Activated CD8-positive, alpha-beta memory T cell treated with anti-CD3 and anti-CD28 coated beads, Interleukin-2, amount 10 ng/mL, durations not matched to agents 7 days and 5 days (primary cell): Measurements from ENCODE around the gene OAF. TPM values are rescaled to one million over a fixed set of nuclear protein-coding genes. Genes with fewer than 3 reads are reported as not detected.

Experiments
- ATAC-seq: fragments of 150-1000 bp; cut with Tn5 transposase; one replicate; pipeline ENCODE4 v1.10.0; 2021; ENCODE audit warnings: moderate library complexity
- CTCF ChIA-PET: fragments of 350-600 bp; sonication (Branson Sonifier 250); formaldehyde crosslinking; loops from one replicate; lab custom pipeline; 2021; ENCODE audit warnings: antibody characterized with exemption; lab: Charles Lee
- DNase-seq: peaks from one replicate; pipeline ENCODE4 v3.0.0-alpha.2; 2020
- H3K27ac Mint-ChIP-seq: one replicate; pipeline ENCODE4 v1.8.0; 2021; ENCODE audit warnings: mild to moderate bottlenecking, mixed read lengths
- H3K27me3 Mint-ChIP-seq: one replicate; pipeline ENCODE4 v1.8.0; 2021; ENCODE audit warnings: mixed read lengths
- H3K36me3 Mint-ChIP-seq: one replicate; pipeline ENCODE4 v1.8.0; 2021; ENCODE audit warnings: mild to moderate bottlenecking, mixed read lengths
- H3K4me1 Mint-ChIP-seq: one replicate; pipeline ENCODE4 v1.8.0; 2021; ENCODE audit warnings: mixed read lengths
- H3K4me3 Mint-ChIP-seq: one replicate; pipeline ENCODE4 v1.8.0; 2021; ENCODE audit warnings: mild to moderate bottlenecking, moderate library complexity, mixed read lengths
- H3K9me3 Mint-ChIP-seq: one replicate; pipeline ENCODE4 v1.8.0; 2022; ENCODE audit warnings: low read depth, mixed read lengths
- total RNA-seq, 2 experiments: library from RNA; stranded (reverse); gene quantifications; one replicate each; pipeline ENCODE4 v1.2.3, GENCODE V29; 2021

The OAF gene
- total RNA-seq, 2 experiments from 2014 or later = 6.5 to 10.5 TPM

- peaks cover 7% of the 10 kb centered on the region for H3K27me3 Mint-ChIP-seq
- H3K4me1 Mint-ChIP-seq = peaks cover 15% of the 10 kb centered on the region
- CTCF ChIA-PET = interaction anchor here (1.2 to 5.4 kb wide), 4 partner anchors 10 to 79 kb away, joined by 4 to 27 read pairs (median 16); no protein-coding TSS in a partner anchor
- no peak overlapping the region for H3K4me3 Mint-ChIP-seq
- H3K9me3 Mint-ChIP-seq = no peaks in the 10 kb centered on the region
- DNase-seq (no peak), ATAC-seq (no peak)
- H3K36me3 Mint-ChIP-seq = no peaks in the 10 kb centered on the region
- H3K27ac Mint-ChIP-seq = no peak overlapping the region
Observed at GRCh38 chr11:120223793-120224192, 13.0 kb downstream of the OAF start.

GRCh38 chr11:120224361-120224760 is 13.5 kb downstream of the OAF start:
- H3K4me3 Mint-ChIP-seq = no peak overlapping the region
- peaks cover 7% of the 10 kb centered on the region for H3K27me3 Mint-ChIP-seq
- peak; percentile 8 for ATAC-seq
- CTCF ChIA-PET = interaction anchor here (1.2 to 5.4 kb wide), 5 partner anchors 11 to 78 kb away, joined by 4 to 27 read pairs (median 6); no protein-coding TSS in a partner anchor
- no peaks in the 10 kb centered on the region for H3K36me3 Mint-ChIP-seq
- H3K4me1 Mint-ChIP-seq = peaks cover 15% of the 10 kb centered on the region
- no peak overlapping the region for H3K27ac Mint-ChIP-seq
- DNase-seq = no peak
- H3K9me3 Mint-ChIP-seq = no peaks in the 10 kb centered on the region

GRCh38 chr11:120224972-120225909 is 14.4 kb downstream of the OAF start:
- no peak for ATAC-seq
- Mint-ChIP-seq H3K27me3 (peaks cover 8% of the 10 kb centered on the region), H3K4me3 (no peak overlapping the region), H3K9me3 (no peaks in the 10 kb centered on the region), H3K36me3 (no peaks in the 10 kb centered on the region), H3K4me1 (peaks cover 15% of the 10 kb centered on the region), H3K27ac (no peak overlapping the region)
- no peak for DNase-seq
- CTCF ChIA-PET = interaction anchor here (1.0 to 5.4 kb wide), 4 partner anchors 10 to 77 kb away, joined by 3 to 27 read pairs (median 16); no protein-coding TSS in a partner anchor

GRCh38 chr11:120226242-120226641 is 15.4 kb downstream of the OAF start:
- Mint-ChIP-seq H3K9me3 (no peaks in the 10 kb centered on the region), H3K4me3 (no peak overlapping the region), H3K4me1 (peaks cover 12% of the 10 kb centered on the region), H3K27me3 (peaks cover 13% of the 10 kb centered on the region), H3K27ac (no peak overlapping the region), H3K36me3 (no peaks in the 10 kb centered on the region)
- CTCF ChIA-PET = interaction anchor here (2.1 to 5.4 kb wide), 3 partner anchors 9 to 76 kb away, joined by 6 to 27 read pairs (median 26); no protein-coding TSS in a partner anchor
- ATAC-seq (no peak), DNase-seq (no peak)

- Mint-ChIP-seq H3K4me1 (peaks cover 8% of the 10 kb centered on the region), H3K27me3 (peaks cover 14% of the 10 kb centered on the region), H3K9me3 (no peaks in the 10 kb centered on the region), H3K36me3 (no peaks in the 10 kb centered on the region), H3K27ac (no peak overlapping the region), H3K4me3 (no peak overlapping the region)
- ATAC-seq = no peak
- DNase-seq = no peak
- CTCF ChIA-PET = interaction anchor here (2.1 to 5.4 kb wide), 2 partner anchors 9 to 55 kb away, joined by 6 to 26 read pairs; no protein-coding TSS in a partner anchor
Observed at GRCh38 chr11:120226714-120227113, 15.9 kb downstream of the OAF start.

- ATAC-seq = no peak
- no peak for DNase-seq
- Mint-ChIP-seq H3K27ac (no peak overlapping the region), H3K36me3 (no peaks in the 10 kb centered on the region), H3K9me3 (no peaks in the 10 kb centered on the region), H3K27me3 (peaks cover 14% of the 10 kb centered on the region), H3K4me1 (peaks cover 8% of the 10 kb centered on the region), H3K4me3 (no peak overlapping the region)
- CTCF ChIA-PET = interaction anchor here (0.7 to 1.1 kb wide), 2 partner anchors 73 to 77 kb away, joined by 4 to 5 read pairs; no protein-coding TSS in a partner anchor
Observed at GRCh38 chr11:120227228-120227852, 16.5 kb downstream of the OAF start.

- Mint-ChIP-seq H3K4me1 (peaks cover 8% of the 10 kb centered on the region), H3K27me3 (peaks cover 27% of the 10 kb centered on the region), H3K36me3 (no peaks in the 10 kb centered on the region), H3K27ac (no peak overlapping the region), H3K4me3 (no peak overlapping the region), H3K9me3 (no peaks in the 10 kb centered on the region)
- no peak for ATAC-seq
- CTCF ChIA-PET = interaction anchor here (0.7 to 14.0 kb wide), 11 partner anchors 8 to 71 kb away, joined by 3 to 475 read pairs (median 5); no protein-coding TSS in a partner anchor
- no peak for DNase-seq
Observed at GRCh38 chr11:120228794-120229384, 18.1 kb downstream of the OAF start.

GRCh38 chr11:120229451-120230424 is 18.9 kb downstream of the OAF start:
- CTCF ChIA-PET = interaction anchor here (0.7 to 14.0 kb wide), 14 partner anchors 9 to 71 kb away, joined by 3 to 475 read pairs (median 5); partner anchors contain the start of gene OAF
- peaks cover 30% of the 10 kb centered on the region for H3K27me3 Mint-ChIP-seq
- no peak overlapping the region for H3K27ac Mint-ChIP-seq
- H3K4me3 Mint-ChIP-seq = no peak overlapping the region
- DNase-seq (peak; percentile 50), ATAC-seq (peak; percentile 50)
- no peaks in the 10 kb centered on the region for H3K9me3 Mint-ChIP-seq
- H3K36me3 Mint-ChIP-seq = no peaks in the 10 kb centered on the region
- peaks cover 6% of the 10 kb centered on the region for H3K4me1 Mint-ChIP-seq

GRCh38 chr11:120230433-120231071 is 19.7 kb downstream of the OAF start:
- H3K27me3 Mint-ChIP-seq = peaks cover 37% of the 10 kb centered on the region
- no peak overlapping the region for H3K4me3 Mint-ChIP-seq
- no peaks in the 10 kb centered on the region for H3K9me3 Mint-ChIP-seq
- CTCF ChIA-PET = interaction anchor here (0.9 to 14.0 kb wide), 10 partner anchors 9 to 893 kb away, joined by 3 to 475 read pairs (median 4); partner anchors contain the start of gene OAF
- H3K27ac Mint-ChIP-seq = no peak overlapping the region
- no peaks in the 10 kb centered on the region for H3K36me3 Mint-ChIP-seq
- no peaks in the 10 kb centered on the region for H3K4me1 Mint-ChIP-seq
- DNase-seq (no peak), ATAC-seq (no peak)

GRCh38 chr11:120231963-120232362 is 21.1 kb downstream of the OAF start:
- no peak for DNase-seq
- no peak for ATAC-seq
- peaks cover 3% of the 10 kb centered on the region for H3K4me1 Mint-ChIP-seq
- H3K36me3 Mint-ChIP-seq = no peaks in the 10 kb centered on the region
- CTCF ChIA-PET = interaction anchor here (0.9 to 14.0 kb wide), 7 partner anchors 8 to 68 kb away, joined by 3 to 475 read pairs (median 3); no protein-coding TSS in a partner anchor
- H3K27ac Mint-ChIP-seq = no peak overlapping the region
- peaks cover 45% of the 10 kb centered on the region for H3K27me3 Mint-ChIP-seq
- no peaks in the 10 kb centered on the region for H3K9me3 Mint-ChIP-seq
- no peak overlapping the region for H3K4me3 Mint-ChIP-seq

- Mint-ChIP-seq H3K9me3 (no peaks in the 10 kb centered on the region), H3K4me3 (no peak overlapping the region), H3K27ac (no peak overlapping the region), H3K27me3 (peaks cover 58% of the 10 kb centered on the region), H3K36me3 (no peaks in the 10 kb centered on the region), H3K4me1 (peaks cover 3% of the 10 kb centered on the region)
- no peak for ATAC-seq
- DNase-seq = no peak
- CTCF ChIA-PET = interaction anchor here (1.3 to 14.0 kb wide), 4 partner anchors 14 to 85 kb away, joined by 4 to 475 read pairs (median 75); no protein-coding TSS in a partner anchor
Observed at GRCh38 chr11:120233207-120233803, 22.5 kb downstream of the OAF start.
